GM12878 (cell line): Measurements from ENCODE around the gene KIF5A. TPM values are rescaled to one million over a fixed set of nuclear protein-coding genes. Genes with fewer than 3 reads are reported as not detected.

Experiments used
- ATAC-seq: fragments of 200-7000 bp; cut with Tn5 transposase; 3 replicates; pipeline ENCODE4 v1.9.1; 2020; ENCODE audit warnings: mild to moderate bottlenecking, moderate library complexity
- BruUV-seq: library from RNA; stranded (reverse); fragments of 400-500 nt; replicated peaks from 2 replicates; lab custom pipeline; 2021; lab: Mats Ljungman, UMichigan
- CTCF ChIA-PET: fragments of 300-600 bp; sonication (Branson Sonifier 250); formaldehyde crosslinking; extraction: SDS; loops from one replicate; lab custom pipeline; 2021; ENCODE audit warnings: inconsistent platforms; lab: Yijun Ruan, JAX
- POLR2A ChIA-PET: fragments of 350-600 bp; formaldehyde crosslinking; extraction: SDS; loops from one replicate; lab custom pipeline; 2021; ENCODE audit warnings: inconsistent platforms; lab: Charles Lee
- RAD21 ChIA-PET: fragments of 300-600 bp; sonication (Branson Sonifier 250); formaldehyde crosslinking; loops from one replicate; lab custom pipeline; 2023; ENCODE audit warnings: antibody characterized with exemption; ENCODE audit not compliant: unreplicated experiment; lab: Charles Lee
- SMC1A ChIA-PET: fragments of 300-600 bp; sonication (Branson Sonifier 250); formaldehyde crosslinking; loops from one replicate; lab custom pipeline; 2023; ENCODE audit not compliant: unreplicated experiment, uncharacterized antibody; lab: Charles Lee
- DNase-seq: peaks from one replicate; pipeline ENCODE4 v3.0.0-alpha.2; 2011; ENCODE audit warnings: low read depth, low spot score
- FAIRE-seq: peaks from 3 replicates; lab custom pipeline; 2011; peaks lifted over from hg19 to GRCh38; lab: Jason Lieb, UNC
- H2AFZ ChIP-seq: 2 replicates; pipeline ENCODE4 v1.6.0; 2011; ENCODE audit warnings: low read depth, low read length, control low read depth; ENCODE audit not compliant: control insufficient read depth
- H3K27ac ChIP-seq: 2 replicates; pipeline ENCODE4 v1.5.1; 2011; ENCODE audit warnings: control low read depth; ENCODE audit not compliant: control insufficient read depth, insufficient read depth
- H3K27me3 ChIP-seq, 2 experiments: replicated peaks in 1 of 2; 2 replicates each; pipeline versions ENCODE4 v1.6.0 to v1.6.1; 2011; ENCODE audit warnings: low read length in 1 of 2; ENCODE audit not compliant: control insufficient read depth in 2 of 2, insufficient read depth in 2 of 2
- H3K36me3 ChIP-seq, 2 experiments: 2 replicates each; pipeline ENCODE4 v1.5.1; 2011; ENCODE audit warnings: low read length in 1 of 2; ENCODE audit not compliant: control insufficient read depth in 2 of 2, insufficient read depth in 2 of 2
- H3K4me1 ChIP-seq: 2 replicates; pipeline ENCODE4 v1.6.1; 2011; ENCODE audit warnings: mild to moderate bottlenecking, low read length, moderate library complexity, mixed read lengths; ENCODE audit not compliant: control insufficient read depth, insufficient read depth
- H3K4me2 ChIP-seq: 2 replicates; pipeline ENCODE4 v1.6.0; 2011; ENCODE audit warnings: control low read depth; ENCODE audit not compliant: control insufficient read depth, insufficient read depth
- H3K4me3 ChIP-seq: fragments of 200-600 bp; sonication (generic); 2 replicates; pipeline ENCODE4 v1.5.1; 2016
- H3K79me2 ChIP-seq: 2 replicates; pipeline ENCODE4 v1.6.0; 2011; ENCODE audit warnings: low read length; ENCODE audit not compliant: control insufficient read depth, insufficient read depth
- H3K9ac ChIP-seq: 2 replicates; pipeline ENCODE4 v1.8.0; 2011; ENCODE audit warnings: low read length, control low read depth, mixed read lengths; ENCODE audit not compliant: control insufficient read depth, insufficient read depth
- H3K9me3 ChIP-seq: replicated peaks from 3 replicates; pipeline ENCODE4 v1.5.1; 2011; ENCODE audit warnings: mild to moderate bottlenecking, low read length; ENCODE audit not compliant: control insufficient read depth, insufficient read depth
- H4K20me1 ChIP-seq: 2 replicates; pipeline ENCODE4 v1.6.0; 2011; ENCODE audit not compliant: control insufficient read depth, insufficient read depth
- CREM ChIP-seq: IDR thresholded peaks from 2 replicates; pipeline ENCODE4 v1.6.1; 2014; ENCODE audit warnings: antibody characterized with exemption, low read depth
- EP300 ChIP-seq, 2 experiments: fragments of 150-350 bp in 1 of 2; IDR thresholded peaks; 2 replicates each; pipeline ENCODE4 v1.6.1; 2011 to 2012; ENCODE audit warnings: low read depth in 2 of 2, low read length in 2 of 2, borderline replicate concordance in 1 of 2, improper control_type of control experiment in 1 of 2, inconsistent platforms in 1 of 2; ENCODE audit not compliant: control insufficient read depth in 1 of 2
- MXI1 ChIP-seq: fragments of 150-350 bp; IDR thresholded peaks from 2 replicates; pipeline ENCODE4 v1.6.1; 2011; ENCODE audit warnings: low read depth, mild to moderate bottlenecking, inconsistent platforms, low read length, improper control_type of control experiment
- RUNX3 ChIP-seq: IDR thresholded peaks from 2 replicates; pipeline ENCODE4 v1.6.1; 2012; ENCODE audit warnings: low read length, inconsistent platforms
- ZNF217 ChIP-seq: fragments of 450-650 bp; IDR thresholded peaks from 2 replicates; pipeline ENCODE4 v1.6.1; 2017; ENCODE audit warnings: antibody characterized with exemption, mild to moderate bottlenecking
- WGBS: methylation state at CpG from one replicate; pipeline ENCODE4 v1.1.6; 2016; ENCODE audit warnings: low lambda C conversion rate; ENCODE audit not compliant: insufficient replicate concordance, insufficient coverage; ENCODE audit errors: missing lambda C conversion rate; 5-methylcytosine and 5-hydroxymethylcytosine counted together
- in situ Hi-C: fragments of 300-500 bp; cut with MboI; formaldehyde crosslinking; loops from 9 replicates; pipeline ENCODE4 v1.14.3; 2018; ENCODE audit warnings: mixed read lengths
- intact Hi-C: fragments of 100-400 bp; cut with micrococcal nuclease; formaldehyde crosslinking; loops from one replicate; pipeline ENCODE4 v1.14.2; 2022; ENCODE audit not compliant: unreplicated experiment
- polyA plus RNA-seq, 11 experiments: library from polyadenylated mRNA; depleted of rRNA in 4 of 11; unstranded in 6 of 11; stranded (reverse) in 5 of 11; fragments of >200 nt; fragmentation: Nextera tagmentation in 4 of 11; fragmentation: Illumina TruSeq in 1 of 11; extraction: Ambion mirVana in 4 of 11; extraction: Trizol in 1 of 11; gene quantifications; 1 replicate in 1 of 11; 2 replicates in 10 of 11; pipeline versions ENCODE4 v1.2.1 to v1.2.3, GENCODE V29; 2011 to 2016; ENCODE audit warnings: inconsistent platforms in 2 of 11, missing spikeins in 2 of 11, low read depth in 1 of 11
- total RNA-seq, 4 experiments: library from RNA; depleted of rRNA in 3 of 4; stranded (reverse); fragments of >200 nt in 3 of 4; fragmentation: Illumina TruSeq in 1 of 4; extraction: Trizol in 1 of 4; gene quantifications; 2 replicates each; pipeline versions ENCODE4 v1.2.1 to v1.2.3, GENCODE V29; 2013 to 2021
- TF ChIP-seq, protein P1 (sequence below): fragments of 450-650 bp; formaldehyde crosslinking; IDR thresholded peaks from 2 replicates; pipeline ENCODE4 v1.4.0; 2020; ENCODE audit warnings: mild to moderate bottlenecking, moderate library complexity
- TF ChIP-seq, protein P2 (sequence below): fragments of 450-650 bp; IDR thresholded peaks from 2 replicates; pipeline ENCODE4 v1.6.1; 2017; ENCODE audit warnings: antibody characterized with exemption, mild to moderate bottlenecking, moderate library complexity
- TF ChIP-seq, protein P3 (sequence below): fragments of 450-650 bp; IDR thresholded peaks from 2 replicates; pipeline ENCODE4 v1.6.1; 2017; ENCODE audit warnings: mild to moderate bottlenecking, moderate library complexity

The KIF5A gene
- total and polyA plus RNA-seq, 10 of the 15 experiments (the other 5 are each of a cell fraction or from before 2014, with no cell fraction given) = 0.35 to 2.9 (median 0.97) TPM

DNA sequence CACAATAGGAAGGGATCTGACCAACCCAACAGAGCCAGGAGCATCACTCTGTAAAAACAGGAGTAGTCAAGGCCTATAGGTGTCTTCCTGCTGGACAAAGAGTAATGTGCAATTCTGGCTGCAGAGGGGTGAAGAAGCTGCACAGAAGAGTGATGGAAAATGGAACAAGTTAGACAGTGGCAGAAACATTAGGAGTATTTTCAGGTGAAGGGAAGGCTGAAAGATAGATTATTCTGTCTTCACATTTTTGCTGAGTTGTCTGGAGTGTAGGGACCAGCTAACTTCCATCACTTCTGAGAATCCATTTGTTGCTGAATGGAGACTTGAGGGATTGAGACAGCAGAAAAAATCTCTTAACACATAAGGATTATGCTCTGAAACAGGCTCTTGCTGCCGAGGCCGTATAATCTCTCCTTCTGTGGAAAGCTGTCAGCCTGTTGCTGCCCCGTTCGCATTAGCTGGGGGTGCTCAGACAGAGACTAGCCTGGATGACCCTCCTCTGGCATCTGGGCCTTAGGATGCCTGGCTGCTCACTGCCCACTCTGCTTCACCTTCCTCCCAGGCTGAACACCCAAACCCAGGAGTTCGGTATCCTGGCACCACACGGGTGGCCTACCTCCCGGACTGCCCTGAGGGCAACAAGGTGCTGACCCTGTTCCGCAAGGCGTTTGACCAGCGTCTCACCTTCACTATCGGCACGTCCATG, 58.3 kb downstream of the KIF5A start (continued):
- TF ChIP-seq, protein P1, sequence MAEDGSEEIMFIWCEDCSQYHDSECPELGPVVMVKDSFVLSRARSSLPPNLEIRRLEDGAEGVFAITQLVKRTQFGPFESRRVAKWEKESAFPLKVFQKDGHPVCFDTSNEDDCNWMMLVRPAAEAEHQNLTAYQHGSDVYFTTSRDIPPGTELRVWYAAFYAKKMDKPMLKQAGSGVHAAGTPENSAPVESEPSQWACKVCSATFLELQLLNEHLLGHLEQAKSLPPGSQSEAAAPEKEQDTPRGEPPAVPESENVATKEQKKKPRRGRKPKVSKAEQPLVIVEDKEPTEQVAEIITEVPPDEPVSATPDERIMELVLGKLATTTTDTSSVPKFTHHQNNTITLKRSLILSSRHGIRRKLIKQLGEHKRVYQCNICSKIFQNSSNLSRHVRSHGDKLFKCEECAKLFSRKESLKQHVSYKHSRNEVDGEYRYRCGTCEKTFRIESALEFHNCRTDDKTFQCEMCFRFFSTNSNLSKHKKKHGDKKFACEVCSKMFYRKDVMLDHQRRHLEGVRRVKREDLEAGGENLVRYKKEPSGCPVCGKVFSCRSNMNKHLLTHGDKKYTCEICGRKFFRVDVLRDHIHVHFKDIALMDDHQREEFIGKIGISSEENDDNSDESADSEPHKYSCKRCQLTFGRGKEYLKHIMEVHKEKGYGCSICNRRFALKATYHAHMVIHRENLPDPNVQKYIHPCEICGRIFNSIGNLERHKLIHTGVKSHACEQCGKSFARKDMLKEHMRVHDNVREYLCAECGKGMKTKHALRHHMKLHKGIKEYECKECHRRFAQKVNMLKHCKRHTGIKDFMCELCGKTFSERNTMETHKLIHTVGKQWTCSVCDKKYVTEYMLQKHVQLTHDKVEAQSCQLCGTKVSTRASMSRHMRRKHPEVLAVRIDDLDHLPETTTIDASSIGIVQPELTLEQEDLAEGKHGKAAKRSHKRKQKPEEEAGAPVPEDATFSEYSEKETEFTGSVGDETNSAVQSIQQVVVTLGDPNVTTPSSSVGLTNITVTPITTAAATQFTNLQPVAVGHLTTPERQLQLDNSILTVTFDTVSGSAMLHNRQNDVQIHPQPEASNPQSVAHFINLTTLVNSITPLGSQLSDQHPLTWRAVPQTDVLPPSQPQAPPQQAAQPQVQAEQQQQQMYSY (CRISPR knock-in tag) = no peak
- no peak for TF ChIP-seq CREM

DNA sequence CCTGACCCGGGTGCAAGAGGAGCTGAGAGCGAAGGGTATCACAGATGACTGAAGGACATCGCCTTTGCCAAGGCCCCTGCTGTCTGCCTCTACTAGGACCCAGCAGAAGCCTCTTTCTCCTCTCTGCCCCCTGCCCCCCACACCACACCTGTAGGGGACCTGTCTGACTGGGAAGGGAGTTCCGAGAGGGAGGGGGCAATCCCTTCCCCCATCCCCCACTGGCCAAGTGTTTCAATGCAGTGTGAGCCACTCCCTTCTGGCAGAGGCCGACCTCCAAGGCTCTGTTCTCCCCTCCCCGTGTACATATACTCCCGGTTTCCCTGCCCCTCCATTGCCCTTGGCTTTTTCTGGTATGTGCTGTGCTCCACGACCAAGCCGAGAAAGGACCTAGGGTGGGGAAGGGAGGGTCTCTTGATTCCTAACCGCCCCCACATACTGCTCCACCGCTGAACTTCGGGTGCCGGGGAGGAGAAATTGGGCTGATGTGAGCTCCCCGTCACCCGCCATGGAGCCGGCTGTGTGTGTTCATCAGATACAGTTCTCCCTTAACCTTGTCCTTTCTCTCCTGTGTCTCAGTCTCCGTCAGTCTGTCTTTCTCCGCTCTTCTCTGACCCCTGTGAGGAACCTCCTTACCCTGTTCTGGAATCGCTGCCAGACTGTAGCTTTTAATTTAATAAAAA, 59.4 kb downstream of the KIF5A start:
- FAIRE-seq (no peak), DNase-seq (no peak), ATAC-seq (no peak)
- WGBS = 91% methylated on average over 19 of the region's 19 CpGs
- Histone ChIP-seq H3K4me1 (peaks cover 7% of the 10 kb centered on the region), H3K4me3 (no peak overlapping the region), H3K9ac (no peak overlapping the region), H3K36me3 (no peaks in the 10 kb centered on the region; a peak in 1 of 4 replicates), H3K79me2 (no peaks in the 10 kb centered on the region), H3K4me2 (no peak overlapping the region), H2AFZ (no peak overlapping the region), H3K27ac (no peak overlapping the region), H4K20me1 (no peaks in the 10 kb centered on the region), H3K27me3 (no peaks in the 10 kb centered on the region), H3K9me3 (no peaks in the 10 kb centered on the region)
- ChIA-PET CTCF (interaction anchor here (0.6 kb wide), 1 partner anchor 21 kb away, joined by 3 read pairs; no protein-coding TSS in a partner anchor), SMC1A (interaction anchor here (1.4 kb wide), 1 partner anchor 15 kb away, joined by 3 read pairs; no protein-coding TSS in a partner anchor), POLR2A (no interaction called here), RAD21 (interaction anchor here (0.6 kb wide), 1 partner anchor 30 kb away, joined by 4 read pairs; no protein-coding TSS in a partner anchor)
- no TSS peak for BruUV-seq
- intact Hi-C loops = no loop called here
- in situ Hi-C loops = no loop called here
- TF ChIP-seq RUNX3 (no peak), ZNF217 (no peak), MXI1 (no peak), EP300 (IDR thresholded peaks at IDR 0.05; ENCODE audit: borderline replicate concordance in 1 of 2, control insufficient read depth in 1 of 2, low read depth in 2 of 2, low read length in 2 of 2) (no peak)
- TF ChIP-seq, protein P2, sequence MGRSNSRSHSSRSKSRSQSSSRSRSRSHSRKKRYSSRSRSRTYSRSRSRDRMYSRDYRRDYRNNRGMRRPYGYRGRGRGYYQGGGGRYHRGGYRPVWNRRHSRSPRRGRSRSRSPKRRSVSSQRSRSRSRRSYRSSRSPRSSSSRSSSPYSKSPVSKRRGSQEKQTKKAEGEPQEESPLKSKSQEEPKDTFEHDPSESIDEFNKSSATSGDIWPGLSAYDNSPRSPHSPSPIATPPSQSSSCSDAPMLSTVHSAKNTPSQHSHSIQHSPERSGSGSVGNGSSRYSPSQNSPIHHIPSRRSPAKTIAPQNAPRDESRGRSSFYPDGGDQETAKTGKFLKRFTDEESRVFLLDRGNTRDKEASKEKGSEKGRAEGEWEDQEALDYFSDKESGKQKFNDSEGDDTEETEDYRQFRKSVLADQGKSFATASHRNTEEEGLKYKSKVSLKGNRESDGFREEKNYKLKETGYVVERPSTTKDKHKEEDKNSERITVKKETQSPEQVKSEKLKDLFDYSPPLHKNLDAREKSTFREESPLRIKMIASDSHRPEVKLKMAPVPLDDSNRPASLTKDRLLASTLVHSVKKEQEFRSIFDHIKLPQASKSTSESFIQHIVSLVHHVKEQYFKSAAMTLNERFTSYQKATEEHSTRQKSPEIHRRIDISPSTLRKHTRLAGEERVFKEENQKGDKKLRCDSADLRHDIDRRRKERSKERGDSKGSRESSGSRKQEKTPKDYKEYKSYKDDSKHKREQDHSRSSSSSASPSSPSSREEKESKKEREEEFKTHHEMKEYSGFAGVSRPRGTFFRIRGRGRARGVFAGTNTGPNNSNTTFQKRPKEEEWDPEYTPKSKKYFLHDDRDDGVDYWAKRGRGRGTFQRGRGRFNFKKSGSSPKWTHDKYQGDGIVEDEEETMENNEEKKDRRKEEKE = no peak
- TF ChIP-seq, protein P3, sequence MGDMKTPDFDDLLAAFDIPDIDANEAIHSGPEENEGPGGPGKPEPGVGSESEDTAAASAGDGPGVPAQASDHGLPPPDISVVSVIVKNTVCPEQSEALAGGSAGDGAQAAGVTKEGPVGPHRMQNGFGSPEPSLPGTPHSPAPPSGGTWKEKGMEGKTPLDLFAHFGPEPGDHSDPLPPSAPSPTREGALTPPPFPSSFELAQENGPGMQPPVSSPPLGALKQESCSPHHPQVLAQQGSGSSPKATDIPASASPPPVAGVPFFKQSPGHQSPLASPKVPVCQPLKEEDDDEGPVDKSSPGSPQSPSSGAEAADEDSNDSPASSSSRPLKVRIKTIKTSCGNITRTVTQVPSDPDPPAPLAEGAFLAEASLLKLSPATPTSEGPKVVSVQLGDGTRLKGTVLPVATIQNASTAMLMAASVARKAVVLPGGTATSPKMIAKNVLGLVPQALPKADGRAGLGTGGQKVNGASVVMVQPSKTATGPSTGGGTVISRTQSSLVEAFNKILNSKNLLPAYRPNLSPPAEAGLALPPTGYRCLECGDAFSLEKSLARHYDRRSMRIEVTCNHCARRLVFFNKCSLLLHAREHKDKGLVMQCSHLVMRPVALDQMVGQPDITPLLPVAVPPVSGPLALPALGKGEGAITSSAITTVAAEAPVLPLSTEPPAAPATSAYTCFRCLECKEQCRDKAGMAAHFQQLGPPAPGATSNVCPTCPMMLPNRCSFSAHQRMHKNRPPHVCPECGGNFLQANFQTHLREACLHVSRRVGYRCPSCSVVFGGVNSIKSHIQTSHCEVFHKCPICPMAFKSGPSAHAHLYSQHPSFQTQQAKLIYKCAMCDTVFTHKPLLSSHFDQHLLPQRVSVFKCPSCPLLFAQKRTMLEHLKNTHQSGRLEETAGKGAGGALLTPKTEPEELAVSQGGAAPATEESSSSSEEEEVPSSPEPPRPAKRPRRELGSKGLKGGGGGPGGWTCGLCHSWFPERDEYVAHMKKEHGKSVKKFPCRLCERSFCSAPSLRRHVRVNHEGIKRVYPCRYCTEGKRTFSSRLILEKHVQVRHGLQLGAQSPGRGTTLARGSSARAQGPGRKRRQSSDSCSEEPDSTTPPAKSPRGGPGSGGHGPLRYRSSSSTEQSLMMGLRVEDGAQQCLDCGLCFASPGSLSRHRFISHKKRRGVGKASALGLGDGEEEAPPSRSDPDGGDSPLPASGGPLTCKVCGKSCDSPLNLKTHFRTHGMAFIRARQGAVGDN = no peak
